GM19328 (cell line): ENCODE measurements around the gene CDC25B.

Source experiments
- ATAC-seq: cut with Tn5 transposase; IDR thresholded peaks from one replicate; pipeline ENCODE4 v1.9.1; 2021; ENCODE audit warnings: mild to moderate bottlenecking, moderate library complexity; ENCODE audit not compliant: unreplicated experiment

The CDC25B gene

DNA sequence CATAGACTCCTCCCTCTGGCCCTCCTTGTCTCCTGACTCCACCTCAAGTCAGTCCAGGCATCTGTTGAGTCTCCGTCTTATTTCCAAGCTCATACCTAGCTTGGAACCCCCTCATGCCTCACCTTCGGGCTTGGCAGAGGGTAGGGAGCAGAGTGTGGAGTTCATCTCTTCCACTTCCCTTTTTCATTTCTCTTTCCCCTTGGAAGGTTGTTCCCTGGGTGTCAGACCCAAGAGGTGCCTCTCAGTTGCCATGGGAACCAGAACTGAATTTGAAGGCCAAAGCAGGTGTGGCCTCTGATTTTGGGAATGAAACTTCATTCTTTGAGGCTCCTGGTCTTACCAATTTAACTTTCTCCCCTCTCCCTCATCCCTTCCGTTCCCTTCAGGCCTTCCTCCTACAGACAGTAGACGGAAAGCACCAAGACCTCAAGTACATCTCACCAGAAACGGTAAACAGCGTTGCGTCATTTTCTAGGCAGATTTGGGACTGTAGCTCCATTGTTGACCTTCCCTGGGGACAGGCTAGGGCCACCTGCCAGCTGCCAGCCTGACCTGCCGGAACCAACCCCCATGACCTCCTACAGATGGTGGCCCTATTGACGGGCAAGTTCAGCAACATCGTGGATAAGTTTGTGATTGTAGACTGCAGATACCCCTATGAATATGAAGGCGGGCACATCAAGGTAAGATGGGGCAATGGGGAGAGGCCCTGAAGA lies 6.6 kb downstream of the CDC25B start:
- no peak for ATAC-seq

DNA sequence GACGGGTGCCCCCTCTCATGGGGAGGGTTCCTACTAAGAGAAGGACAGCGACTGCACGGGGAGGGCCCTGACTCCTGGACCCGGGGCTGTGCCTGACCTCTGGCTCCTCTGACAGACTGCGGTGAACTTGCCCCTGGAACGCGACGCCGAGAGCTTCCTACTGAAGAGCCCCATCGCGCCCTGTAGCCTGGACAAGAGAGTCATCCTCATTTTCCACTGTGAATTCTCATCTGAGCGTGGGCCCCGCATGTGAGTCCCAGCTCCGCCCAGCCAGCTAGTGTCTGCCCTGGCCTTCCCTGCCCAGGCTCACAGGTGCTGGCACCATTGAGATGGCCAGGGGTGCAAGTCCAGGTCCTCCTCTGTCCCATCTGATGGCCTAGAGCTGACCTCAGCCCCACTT lies 7.2 kb downstream of the CDC25B start:
- ATAC-seq, result no peak

DNA sequence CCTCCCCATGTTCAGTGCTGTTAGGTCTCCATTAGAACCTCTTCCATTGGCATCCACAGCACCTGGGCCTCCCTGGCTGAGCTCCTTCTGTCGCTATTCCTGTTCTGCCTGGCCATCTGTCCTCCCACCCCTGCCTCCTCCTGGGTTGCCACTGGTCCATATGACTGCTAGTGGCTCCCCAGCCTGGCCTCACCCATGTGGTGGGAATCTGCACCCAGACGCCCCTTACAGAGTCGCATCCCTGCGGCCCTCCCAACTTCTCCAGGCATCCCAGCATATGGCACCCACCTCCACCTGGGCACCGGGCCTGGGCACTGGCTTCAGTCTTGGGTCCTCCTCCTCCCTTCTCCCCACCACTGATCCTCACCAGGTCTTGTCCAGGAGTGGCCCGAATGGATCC lies 7.7 kb downstream of the CDC25B start:
- ATAC-seq, result no peak

DNA sequence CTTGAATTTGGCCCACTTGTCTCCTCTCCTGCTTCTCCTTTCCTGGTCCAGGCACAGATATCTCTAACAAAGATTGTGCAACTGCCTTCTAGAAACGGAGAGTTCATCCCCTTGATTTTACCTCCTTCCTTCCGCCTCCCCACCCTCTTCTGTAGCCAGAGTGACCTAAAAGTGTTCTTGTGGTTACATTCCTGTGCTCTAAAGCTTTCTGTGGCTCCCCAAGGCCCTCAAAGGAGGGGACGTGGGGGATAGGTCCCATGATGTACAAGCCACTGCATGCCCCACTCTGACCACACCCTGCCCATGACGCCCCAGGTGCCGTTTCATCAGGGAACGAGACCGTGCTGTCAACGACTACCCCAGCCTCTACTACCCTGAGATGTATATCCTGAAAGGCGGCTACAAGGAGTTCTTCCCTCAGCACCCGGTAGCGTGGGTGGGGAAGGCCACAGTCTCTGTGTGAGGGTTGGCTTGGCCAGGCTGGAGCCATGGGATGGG lies 8.2 kb downstream of the CDC25B start:
- no peak for ATAC-seq

DNA sequence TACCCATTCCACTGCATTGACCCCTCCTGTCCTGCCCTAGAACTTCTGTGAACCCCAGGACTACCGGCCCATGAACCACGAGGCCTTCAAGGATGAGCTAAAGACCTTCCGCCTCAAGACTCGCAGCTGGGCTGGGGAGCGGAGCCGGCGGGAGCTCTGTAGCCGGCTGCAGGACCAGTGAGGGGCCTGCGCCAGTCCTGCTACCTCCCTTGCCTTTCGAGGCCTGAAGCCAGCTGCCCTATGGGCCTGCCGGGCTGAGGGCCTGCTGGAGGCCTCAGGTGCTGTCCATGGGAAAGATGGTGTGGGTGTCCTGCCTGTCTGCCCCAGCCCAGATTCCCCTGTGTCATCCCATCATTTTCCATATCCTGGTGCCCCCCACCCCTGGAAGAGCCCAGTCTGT lies 8.7 kb downstream of the CDC25B start:
- no peak for ATAC-seq

DNA sequence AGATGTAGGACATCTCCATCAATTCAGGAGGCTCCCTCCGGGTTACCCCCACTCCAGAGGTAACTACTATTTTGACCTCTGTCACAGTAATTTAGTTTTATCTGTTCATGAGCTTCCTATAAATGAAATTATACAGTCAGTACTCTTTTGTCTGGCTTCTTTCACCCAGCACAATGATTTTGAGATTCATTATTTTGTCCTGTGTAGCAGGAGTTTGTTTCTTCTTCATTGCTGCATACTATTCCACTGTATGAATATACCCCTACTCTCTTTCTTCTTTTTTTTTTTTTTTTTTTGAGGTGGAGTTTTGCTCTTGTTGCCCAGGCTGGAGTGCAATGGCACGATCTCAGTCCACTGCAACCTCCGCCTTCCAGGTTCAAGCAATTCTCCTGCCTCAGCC lies 12.4 kb downstream of the CDC25B start:
- no peak for ATAC-seq

DNA sequence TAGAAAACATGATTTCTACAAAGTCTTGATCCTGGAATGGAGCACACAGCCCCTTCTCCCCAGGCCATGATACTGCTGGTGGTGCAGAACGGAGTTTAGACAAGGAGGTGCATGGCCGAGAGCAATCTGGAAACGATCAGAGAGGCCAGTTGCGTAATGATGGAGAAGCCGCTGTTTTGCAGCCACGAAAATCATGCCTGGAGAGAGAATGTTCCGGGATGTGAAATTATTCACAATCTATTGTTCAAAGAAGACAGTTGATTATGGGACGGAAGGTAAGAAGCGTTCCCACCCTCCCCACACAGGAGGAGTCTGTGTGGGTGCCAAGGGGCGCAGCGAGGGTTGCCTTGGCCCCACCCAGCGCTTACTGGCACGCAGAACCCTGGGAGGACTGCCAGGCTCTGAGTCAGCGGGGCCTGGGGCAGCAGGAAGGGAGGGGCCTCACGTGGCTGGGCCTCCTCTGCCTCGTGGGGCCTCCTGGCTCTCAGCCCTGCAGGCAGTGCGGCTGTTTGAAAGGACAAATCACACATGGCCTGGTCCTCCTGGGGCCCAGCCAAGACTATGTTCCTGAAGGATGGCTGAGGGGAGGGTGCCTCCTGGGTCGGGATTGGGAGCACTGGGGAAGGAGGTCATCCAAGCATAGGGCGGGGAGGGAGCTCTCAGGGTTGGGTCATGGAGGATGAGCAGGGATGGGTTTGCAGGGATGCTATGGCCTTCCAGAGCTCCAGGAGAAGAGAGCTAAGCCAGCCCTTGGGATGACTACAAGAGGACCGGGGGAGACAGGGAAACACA lies 15.6 kb downstream of the CDC25B start:
- ATAC-seq, result no peak

DNA sequence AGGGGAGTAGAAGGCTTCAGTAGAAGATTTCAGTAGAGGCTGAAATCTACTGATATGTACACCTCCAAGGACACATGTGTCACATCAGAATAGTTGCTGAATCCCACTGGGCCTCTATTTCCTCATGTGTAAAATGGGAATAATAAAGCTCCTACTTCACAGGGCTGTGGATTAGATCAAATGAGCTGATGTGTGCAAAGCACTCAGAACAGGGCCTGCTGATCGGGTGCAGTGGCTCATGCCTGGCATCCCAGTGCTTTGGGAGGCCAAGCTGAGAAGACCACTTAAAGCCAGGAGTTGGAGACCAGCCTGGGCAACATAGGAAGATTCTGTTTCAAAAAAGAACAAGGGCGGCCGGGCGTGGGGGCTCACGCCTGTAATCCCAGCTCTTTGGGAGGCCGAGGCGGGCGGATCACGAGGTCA lies 16.2 kb downstream of the CDC25B start:
- no peak for ATAC-seq

DNA sequence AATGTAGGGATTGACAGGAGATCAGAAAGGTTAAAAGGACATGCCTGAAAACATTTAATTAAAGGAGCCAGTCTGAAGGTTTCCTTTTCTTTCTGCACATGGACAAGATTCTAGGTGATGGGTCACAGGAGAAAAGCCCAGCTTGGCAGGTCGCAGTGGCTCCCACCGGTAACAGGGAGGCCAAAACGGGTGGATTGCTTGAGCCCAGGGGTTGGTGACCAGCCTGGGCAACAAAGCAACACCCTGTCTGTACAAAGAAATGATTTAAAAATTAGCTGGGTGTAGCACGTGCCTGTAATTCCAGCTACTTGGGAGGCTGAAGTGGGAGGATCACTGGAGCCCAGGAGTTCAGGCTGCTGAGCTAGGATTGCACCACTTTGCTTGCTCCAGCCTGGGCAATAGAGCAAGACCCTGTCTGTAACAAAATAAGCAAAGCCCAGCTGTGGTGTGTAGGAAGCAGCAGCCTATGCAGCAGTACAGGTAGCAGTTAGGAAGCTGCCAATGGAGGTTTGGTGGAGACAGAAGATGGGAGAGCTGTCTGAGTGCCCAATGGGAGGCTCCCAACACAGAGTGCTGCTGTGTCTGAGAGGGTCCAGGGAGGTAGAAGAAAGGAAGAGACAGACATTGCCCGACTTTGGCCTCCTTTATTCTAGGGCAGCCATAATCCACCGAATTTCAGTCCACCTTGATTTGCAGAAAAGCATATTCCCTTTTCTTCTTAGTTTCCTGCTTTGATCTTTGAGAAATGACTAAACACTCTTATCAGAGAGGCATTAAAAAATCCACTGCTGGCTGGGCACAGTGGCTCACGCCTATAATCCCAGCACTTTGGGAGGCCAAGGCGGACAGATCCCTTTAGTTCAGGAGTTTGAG lies 17.1 kb downstream of the CDC25B start:
- ATAC-seq, result no peak

DNA sequence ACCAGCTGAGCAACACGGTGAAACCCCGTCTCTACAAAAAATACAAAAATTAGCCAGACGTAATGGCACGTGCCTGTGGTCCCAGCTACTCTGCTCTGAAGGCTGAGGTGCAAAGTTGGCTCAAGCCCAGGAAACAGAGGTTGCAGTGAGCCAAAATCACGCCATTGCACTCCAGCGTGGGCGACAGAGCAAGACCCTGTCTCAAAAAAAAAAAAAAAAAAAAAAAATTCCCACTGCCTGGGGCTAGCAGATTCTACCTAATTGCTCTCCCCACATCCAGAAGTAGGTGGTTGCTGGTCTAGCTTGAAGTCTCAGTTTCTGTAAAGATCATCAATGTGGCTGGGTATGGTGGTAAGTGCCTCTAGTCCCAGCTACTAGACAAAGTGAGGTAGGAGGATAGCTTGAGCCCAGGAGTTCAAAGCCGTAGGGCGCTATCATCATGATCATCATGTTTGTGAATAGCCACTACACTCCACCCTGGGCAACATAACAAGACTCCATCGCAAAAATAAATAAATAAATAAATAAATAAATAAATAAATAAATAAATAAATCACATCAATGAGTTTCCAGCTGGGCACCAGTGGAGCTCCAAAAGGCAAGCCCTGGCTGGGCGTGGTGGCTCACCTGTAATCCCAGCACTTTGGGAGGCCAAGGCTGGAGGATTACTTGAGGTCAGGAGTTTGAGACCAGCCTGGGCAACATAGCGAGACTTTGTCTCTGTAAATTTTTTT lies 17.9 kb downstream of the CDC25B start:
- ATAC-seq, result no peak

DNA sequence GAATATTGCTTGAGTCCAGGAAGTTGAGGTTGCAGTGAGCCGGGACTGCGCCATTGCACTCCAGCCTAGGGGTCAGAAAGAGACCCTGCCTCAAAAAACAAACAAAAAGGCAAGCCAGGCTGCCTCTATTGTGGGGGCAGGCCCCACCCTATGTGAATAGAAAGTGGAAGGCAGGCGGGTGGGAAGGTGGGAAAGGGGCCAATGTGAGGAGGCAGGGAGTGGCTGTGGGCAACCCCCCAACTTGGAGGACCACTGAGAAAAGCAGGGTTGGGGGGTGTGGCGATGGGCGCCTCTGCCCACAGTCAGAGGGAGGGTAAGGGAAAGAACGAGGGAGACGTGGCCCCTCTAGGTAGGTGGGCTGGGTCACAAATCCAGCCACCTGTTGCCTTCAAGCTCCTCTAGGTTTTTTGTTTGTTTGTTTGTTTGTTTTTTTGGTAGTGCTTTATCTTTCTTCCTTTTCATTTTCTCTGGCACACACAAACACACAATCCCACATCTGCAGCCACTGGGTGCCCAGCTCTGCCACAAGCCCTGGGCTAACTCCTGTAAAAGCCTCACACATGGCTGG lies 18.9 kb downstream of the CDC25B start:
- ATAC-seq, result no peak

DNA sequence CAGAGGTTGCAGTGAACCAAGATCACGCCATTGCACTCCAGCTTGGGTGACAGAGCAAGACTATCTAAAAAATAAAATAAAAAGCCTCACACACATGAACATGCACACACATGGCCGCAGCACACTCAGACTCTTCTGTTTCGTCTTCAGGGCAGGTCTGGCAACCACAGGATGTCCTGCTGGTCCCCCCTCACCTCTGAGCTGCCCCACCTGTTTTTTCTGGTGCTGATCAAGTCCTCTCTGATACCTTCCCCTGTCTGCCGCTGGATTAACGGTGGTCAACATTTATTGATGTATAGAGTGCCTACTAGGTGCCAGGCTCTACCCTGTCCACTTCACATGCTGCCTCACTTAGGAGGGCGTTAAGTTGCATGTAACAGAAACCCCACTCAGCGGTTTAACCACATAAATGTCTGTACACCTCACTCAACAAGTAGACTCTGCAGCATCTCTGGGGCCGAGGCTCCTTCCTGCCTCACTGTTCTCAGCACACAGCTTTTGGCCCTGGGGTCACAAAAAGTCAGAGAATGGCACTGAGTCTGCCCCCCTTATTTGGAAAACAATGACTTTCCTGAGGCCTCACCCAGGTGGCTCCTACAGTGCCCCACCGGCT lies 19.7 kb downstream of the CDC25B start:
- no peak for ATAC-seq

DNA sequence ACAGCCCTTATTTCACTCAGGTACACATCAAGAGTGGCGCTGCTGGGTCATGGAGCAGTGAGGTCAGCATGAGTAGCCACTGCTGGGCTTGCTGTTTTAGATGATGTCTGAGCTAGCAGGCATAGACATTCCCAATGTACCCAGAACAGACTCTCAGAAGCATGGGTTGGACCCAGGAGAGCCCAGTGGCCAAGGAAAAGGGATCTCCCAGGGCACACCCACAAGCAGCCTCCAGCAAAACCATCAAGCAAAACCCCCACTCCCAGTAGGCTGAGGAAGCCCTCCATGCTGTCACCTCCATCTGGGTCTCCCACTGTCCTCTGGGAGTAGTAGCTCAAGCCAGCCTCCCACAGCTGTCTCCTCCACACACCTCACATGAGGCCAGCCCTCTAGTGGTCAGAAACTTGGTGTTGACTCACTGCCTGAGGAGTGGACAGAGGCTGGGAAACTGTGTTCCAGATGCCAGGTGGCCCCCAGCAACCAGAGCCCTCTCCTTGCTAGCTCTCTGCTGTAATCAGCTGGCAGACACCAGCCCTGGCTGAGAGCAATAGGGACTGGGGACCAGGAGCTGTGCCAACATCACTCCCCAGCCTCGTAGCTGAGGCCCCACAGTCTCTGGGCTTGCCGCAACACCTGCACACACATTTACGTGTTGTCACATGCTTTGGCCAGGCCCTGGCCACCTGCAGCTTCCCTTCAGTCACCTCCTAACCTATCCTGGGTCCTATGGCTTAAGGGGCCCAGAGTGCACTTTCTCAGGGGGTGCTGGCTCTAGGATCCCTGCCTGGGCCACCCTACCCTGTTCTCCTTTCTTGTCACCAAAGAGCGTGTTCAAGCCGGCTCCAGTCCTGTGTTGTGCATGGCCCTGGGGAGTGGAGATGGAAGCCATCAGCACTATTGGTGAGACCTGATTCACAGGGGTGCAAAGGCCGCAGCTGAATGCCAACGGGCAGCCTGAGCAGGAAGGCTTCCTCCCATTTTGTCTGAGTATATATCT lies 22.3 kb downstream of the CDC25B start:
- no peak for ATAC-seq

DNA sequence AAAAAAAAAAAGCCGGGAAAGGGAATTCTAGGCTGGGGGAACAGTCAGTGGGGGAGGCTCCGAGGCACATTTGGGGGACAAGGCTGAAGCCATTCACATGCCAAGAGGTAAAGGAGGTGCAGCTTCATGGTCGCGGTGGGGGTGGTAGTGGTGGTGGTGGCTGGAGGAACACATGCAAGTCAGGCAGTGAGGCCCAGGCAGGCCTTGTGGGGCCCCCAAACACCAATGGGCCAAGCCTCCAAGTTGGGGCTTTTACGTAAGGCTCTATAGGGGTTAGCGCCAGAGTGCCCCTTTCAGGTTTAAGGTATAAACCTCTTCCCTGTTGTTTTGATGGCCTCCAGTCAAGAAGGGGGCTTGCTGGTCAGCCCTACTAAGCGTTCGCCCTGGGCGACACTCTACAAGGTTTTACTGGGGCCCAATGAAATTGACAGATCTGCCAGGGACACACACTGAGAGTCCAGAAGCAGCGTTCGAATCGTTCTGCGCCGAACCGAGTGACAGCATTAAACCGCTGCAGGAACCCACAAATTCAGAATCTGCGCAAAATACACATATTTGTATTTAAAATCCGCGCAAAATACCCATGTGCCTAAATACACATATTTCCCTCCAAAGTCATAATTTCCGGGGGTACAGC lies 23.4 kb downstream of the CDC25B start:
- no peak for ATAC-seq

DNA sequence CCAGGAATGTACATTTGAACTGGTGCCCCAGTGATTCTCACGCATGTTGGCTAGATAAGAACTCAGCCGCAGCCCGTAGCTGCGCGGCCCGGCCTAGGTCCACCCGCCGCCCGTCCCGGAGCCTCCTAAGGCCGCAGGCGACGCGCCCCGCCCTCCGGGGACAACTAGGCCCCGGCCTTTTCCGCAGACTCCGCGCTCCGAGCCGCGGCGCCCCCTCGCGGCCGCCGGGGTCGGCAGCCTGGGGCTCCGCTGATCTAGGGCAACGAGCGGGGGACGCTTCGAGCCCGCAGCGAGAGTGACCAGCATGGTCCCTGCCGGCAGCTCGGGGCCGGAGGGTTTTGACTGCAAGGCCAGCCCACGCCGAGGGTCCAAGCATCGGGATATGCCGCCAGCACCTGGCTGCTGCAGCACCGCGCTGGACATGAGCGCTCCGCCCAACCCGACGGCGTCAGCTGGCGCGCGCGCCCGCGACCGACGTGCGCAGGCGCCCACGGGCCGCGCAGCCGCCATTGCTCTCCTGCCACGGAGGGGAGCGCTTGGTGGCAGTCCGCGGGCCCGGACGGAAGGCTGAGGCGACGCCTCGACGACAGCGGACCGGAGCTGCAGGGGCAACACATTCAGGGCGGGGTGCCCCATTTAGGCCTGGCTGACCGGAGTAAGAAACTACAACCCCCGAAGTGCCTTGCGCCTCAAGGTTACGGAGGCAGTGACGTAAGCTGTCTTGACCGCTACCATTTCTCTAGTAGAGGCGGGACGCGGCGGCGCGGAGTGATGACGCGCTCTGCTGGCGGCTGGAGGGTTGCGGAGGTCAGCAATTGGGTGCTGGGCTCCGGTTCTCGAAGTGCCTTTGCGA lies 24.2 kb downstream of the CDC25B start, which contains the start of gene AP5S1:
Gene AP5S1 (plus strand): TSS at position 500 of the 853 bp plus-strand sequence. CDS start 1,571 bp downstream, outside the sequence.
- ATAC-seq, result peak; percentile 85

DNA sequence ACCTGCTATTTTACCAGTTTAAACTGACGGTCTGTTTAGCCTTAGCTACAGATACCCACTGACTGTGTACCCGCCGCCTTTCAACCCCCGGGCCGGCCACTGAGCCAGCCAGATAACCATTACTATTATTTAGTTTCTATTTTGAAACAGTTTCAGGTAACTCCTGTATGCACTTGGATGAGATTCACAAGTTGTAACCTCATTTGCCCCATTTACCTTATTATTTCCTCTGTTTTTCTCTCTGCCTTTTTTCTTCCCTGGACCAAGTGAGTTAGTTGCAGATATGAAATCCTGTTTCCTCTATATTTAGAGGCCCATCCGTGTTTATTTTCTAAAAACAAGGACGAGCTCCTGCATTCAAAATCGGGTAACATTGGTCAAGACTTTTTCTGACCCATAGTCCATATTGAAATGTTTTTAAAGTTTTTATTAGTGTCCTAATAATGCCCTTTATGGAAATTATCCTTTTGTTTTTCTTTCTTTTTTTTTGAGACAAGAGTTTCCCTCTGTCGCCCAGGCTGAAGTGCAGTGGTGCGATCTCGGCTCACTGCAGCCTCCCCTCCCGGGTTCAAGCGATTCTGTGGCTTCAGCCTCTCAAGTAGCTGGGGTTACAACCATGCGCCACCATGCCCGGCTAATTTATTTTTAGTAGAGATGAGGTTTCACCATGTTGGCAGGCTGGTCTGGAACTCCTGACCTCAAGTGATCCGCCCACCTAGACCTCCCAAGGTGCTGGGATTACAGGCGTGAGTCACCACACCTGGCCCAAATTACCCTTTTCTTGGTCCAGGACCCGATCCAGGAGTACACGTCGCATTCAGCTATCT lies 25.0 kb downstream of the CDC25B start:
- no peak for ATAC-seq
